MCF 10A (cell line): Measurements from ENCODE around the gene LIMA1. TPM values are rescaled to one million over a fixed set of nuclear protein-coding genes. Genes with fewer than 3 reads are reported as not detected.

Experiments
- BruUV-seq: library from RNA; stranded (reverse); fragments of 400-500 nt; replicated peaks from 2 replicates; lab custom pipeline; 2021; lab: Mats Ljungman, UMichigan
- CTCF ChIA-PET: fragments of 300-600 bp; sonication (Branson Sonifier 250); formaldehyde crosslinking; extraction: SDS; loops from one replicate; lab custom pipeline; 2021; ENCODE audit warnings: antibody characterized with exemption, inconsistent platforms; lab: Yijun Ruan, JAX
- POLR2A ChIA-PET: fragments of 300-600, 350-650 bp; sonication (Branson Sonifier 250); formaldehyde crosslinking; extraction: SDS; loops from one replicate; lab custom pipeline; 2020; ENCODE audit warnings: antibody characterized with exemption, inconsistent platforms; lab: Yijun Ruan, JAX
- DNase-seq: peaks from one replicate; pipeline ENCODE4 v3.0.0-alpha.2; 2018; ENCODE audit not compliant: unreplicated experiment
- H3K27ac Mint-ChIP-seq: one replicate; pipeline ENCODE4 v1.8.0; 2022; ENCODE audit warnings: mild to moderate bottlenecking, low read depth, mixed read lengths; ENCODE audit not compliant: unreplicated experiment
- H3K27me3 Mint-ChIP-seq: one replicate; pipeline ENCODE4 v1.8.0; 2022; ENCODE audit warnings: mixed read lengths; ENCODE audit not compliant: insufficient read depth, unreplicated experiment
- H3K36me3 Mint-ChIP-seq: one replicate; pipeline ENCODE4 v1.8.0; 2022; ENCODE audit warnings: mild to moderate bottlenecking, moderate library complexity, mixed read lengths; ENCODE audit not compliant: insufficient read depth, unreplicated experiment
- H3K4me1 Mint-ChIP-seq: one replicate; pipeline ENCODE4 v1.8.0; 2022; ENCODE audit warnings: mixed read lengths; ENCODE audit not compliant: insufficient read depth, unreplicated experiment
- H3K4me3 Mint-ChIP-seq: one replicate; pipeline ENCODE4 v1.8.0; 2022; ENCODE audit warnings: mild to moderate bottlenecking, moderate library complexity, mixed read lengths; ENCODE audit not compliant: unreplicated experiment
- H3K9me3 Mint-ChIP-seq: one replicate; pipeline ENCODE4 v1.8.0; 2022; ENCODE audit warnings: mixed read lengths; ENCODE audit not compliant: unreplicated experiment
- CTCF ChIP-seq: fragments of 200-600 bp; IDR thresholded peaks from one replicate; pipeline ENCODE4 v1.8.0; 2022; ENCODE audit warnings: antibody characterized with exemption, mild to moderate bottlenecking; ENCODE audit not compliant: unreplicated experiment
- intact Hi-C: fragments of 100-400 bp; cut with micrococcal nuclease; formaldehyde crosslinking; loops from 2 replicates; pipeline ENCODE4 v1.14.1; 2022
- total RNA-seq: library from RNA; stranded (reverse); gene quantifications from 2 replicates; pipeline ENCODE4 v1.2.3, GENCODE V29; 2022

The LIMA1 gene
- total RNA-seq, 1 experiment from 2014 or later, result 86.0 TPM

- Mint-ChIP-seq H3K4me1 (no peaks in the 10 kb centered on the region), H3K36me3 (peaks cover 54% of the 10 kb centered on the region), H3K4me3 (no peak overlapping the region), H3K9me3 (no peaks in the 10 kb centered on the region), H3K27me3 (no peaks in the 10 kb centered on the region), H3K27ac (no peak overlapping the region)
- no peak for DNase-seq
- intact Hi-C loops, result no loop called here
- CTCF ChIA-PET, result interaction anchor here (0.8 to 1.9 kb wide), 5 partner anchors 9 to 97 kb away, joined by 3 to 15 read pairs (median 6); partner anchors contain the start of gene COX14
- no TSS peak for BruUV-seq
- no peak for TF ChIP-seq CTCF
- POLR2A ChIA-PET, result no interaction called here
These were observed 140.3 kb downstream of the LIMA1 start for GRCh38 chr12:50142993-50143392.

GRCh38 chr12:50132505-50133135 is 150.7 kb downstream of the LIMA1 start:
- CTCF ChIA-PET, result interaction anchor here (0.5 to 4.4 kb wide), 46 partner anchors 9 to 645 kb away, joined by 3 to 48 read pairs (median 4); partner anchors contain the start of genes COX14, RACGAP1 and SMARCD1
- DNase-seq, result peak; percentile 62
- TF ChIP-seq CTCF, result peak; percentile 48
- Mint-ChIP-seq H3K9me3 (no peaks in the 10 kb centered on the region), H3K27me3 (no peaks in the 10 kb centered on the region), H3K4me3 (no peak overlapping the region), H3K4me1 (peaks cover 4% of the 10 kb centered on the region), H3K36me3 (peaks cover 76% of the 10 kb centered on the region), H3K27ac (no peak overlapping the region)
- POLR2A ChIA-PET, result interaction anchor here (0.6 to 2.5 kb wide), 10 partner anchors 20 to 190 kb away, joined by 3 to 8 read pairs (median 4); partner anchors contain the start of genes CERS5 and COX14
- BruUV-seq, result no TSS peak
- intact Hi-C loops, result loop anchor here (1.0 kb wide), 2 partner anchors 43 to 182 kb away; no protein-coding TSS in a partner anchor

- ChIA-PET CTCF (interaction anchor here (0.6 to 4.4 kb wide), 5 partner anchors 17 to 296 kb away, joined by 3 to 48 read pairs (median 4); partner anchors contain the start of gene COX14), POLR2A (interaction anchor here (0.6 to 3.3 kb wide), 4 partner anchors 9 to 18 kb away, joined by 3 to 24 read pairs (median 5); partner anchors contain the start of gene COX14)
- Mint-ChIP-seq H3K4me3 (no peak overlapping the region), H3K36me3 (peaks cover 84% of the 10 kb centered on the region), H3K9me3 (no peaks in the 10 kb centered on the region), H3K27ac (peak overlapping the region; percentile 46), H3K4me1 (peaks cover 4% of the 10 kb centered on the region), H3K27me3 (no peaks in the 10 kb centered on the region)
- intact Hi-C loops, result no loop called here
- TF ChIP-seq CTCF, result no peak
- no TSS peak for BruUV-seq
- DNase-seq, result no peak
These were observed 154.0 kb downstream of the LIMA1 start for GRCh38 chr12:50129290-50129689.

- Mint-ChIP-seq H3K36me3 (peaks cover 84% of the 10 kb centered on the region), H3K4me1 (peaks cover under 1% of the 10 kb centered on the region), H3K9me3 (no peaks in the 10 kb centered on the region), H3K27ac (no peak overlapping the region), H3K27me3 (no peaks in the 10 kb centered on the region), H3K4me3 (no peak overlapping the region)
- no peak for DNase-seq
- BruUV-seq, result no TSS peak
- intact Hi-C loops, result no loop called here
- ChIA-PET POLR2A (interaction anchor here (0.6 to 0.9 kb wide), 3 partner anchors 15 to 386 kb away, joined by 3 to 8 read pairs (median 3); partner anchors contain the start of genes COX14 and TMBIM6), CTCF (interaction anchor here (1.1 to 7.0 kb wide), 3 partner anchors 16 to 38 kb away, joined by 3 to 43 read pairs (median 4); partner anchors contain the start of gene COX14)
- TF ChIP-seq CTCF, result no peak
These were observed 155.8 kb downstream of the LIMA1 start for GRCh38 chr12:50127546-50127945.
